Stimulated activated CD4-positive, alpha-beta T cell treated with anti-CD3 and anti-CD28 coated beads, Interleukin-4, amount 100 ng/mL, for 4 hours (primary cell): ENCODE measurements around the gene SEC14L1.

Experiments
- DNase-seq, 2 experiments: peaks; one replicate each; pipeline ENCODE4 v3.0.0-alpha.2; 2020

The SEC14L1 gene

DNA sequence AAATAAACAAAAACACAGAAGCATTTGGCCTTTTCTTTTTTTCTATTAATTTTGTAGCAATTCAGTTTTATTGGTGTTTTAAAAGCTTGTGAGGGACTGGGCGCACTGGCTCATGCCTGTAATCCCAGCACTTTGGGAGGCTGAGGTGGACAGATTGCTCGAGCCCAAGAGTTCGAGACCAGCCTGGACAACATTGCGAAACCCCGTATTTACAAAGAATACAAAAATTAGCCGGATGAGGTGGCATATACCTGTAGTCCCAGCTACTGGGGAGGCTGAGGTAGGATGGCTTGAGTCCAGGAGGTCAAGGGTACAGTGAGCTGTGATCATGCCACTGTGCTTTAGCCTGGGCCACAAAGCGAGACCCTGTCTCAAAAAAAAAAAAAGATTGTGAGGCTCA lies 53.4 kb downstream of the SEC14L1 start:
- no peak for DNase-seq

DNA sequence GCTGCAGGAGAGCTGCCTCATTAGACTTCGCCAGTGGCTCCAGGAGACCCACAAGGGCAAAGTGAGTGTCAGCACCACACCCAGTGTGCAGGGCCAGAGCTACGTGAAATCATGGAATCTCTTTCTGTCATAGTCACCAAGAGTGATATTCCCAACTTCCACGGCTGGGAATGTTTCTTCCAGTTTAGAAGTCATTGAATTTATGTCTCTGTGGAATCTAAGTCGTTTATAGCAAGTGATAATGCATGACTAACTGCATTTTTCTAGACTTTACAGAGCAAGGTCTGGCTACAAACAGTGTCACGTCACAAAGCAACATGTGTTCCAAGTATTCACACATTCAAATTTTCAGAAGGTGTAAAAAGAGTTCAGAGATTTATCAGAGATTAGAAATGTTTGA lies 55.5 kb downstream of the SEC14L1 start:
- no peak for DNase-seq

DNA sequence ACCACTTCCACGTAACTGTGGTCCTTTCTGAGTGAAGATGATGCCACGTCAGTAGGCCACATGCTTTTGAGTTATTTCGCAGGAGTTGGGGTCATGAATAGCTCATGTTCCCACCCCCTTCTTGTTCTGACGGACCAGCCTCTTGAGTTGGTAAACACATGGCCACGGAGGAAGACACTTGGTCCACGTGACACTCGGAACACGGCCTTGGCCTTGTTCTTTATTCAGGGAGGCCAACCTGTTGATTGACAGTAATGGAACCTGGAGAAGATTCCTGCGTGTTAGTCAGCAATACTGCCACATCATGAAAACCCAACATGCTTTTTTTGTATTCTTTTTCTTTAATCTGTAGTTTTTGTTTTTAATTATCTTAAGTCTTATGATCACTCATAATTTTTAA lies 56.3 kb downstream of the SEC14L1 start:
- no peak for DNase-seq

DNA sequence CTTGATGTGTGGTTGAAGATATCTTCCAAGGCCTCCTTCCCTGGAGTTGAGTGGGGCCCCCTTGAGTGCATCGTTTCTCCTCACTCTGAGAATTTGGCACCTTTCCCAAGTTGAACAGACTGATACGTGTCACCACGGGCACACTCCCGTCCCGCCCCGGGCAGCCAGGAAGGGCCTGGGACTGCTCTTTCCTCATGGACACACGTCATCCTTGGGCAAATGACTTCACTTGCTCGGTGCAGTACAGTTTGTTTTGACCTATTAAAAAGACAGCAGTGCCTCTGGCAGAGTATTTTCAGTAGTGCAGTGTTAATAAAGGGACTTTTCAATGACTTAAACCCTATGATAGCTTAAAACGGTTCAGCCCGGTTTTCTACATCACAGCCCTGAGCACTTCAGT lies 59.9 kb downstream of the SEC14L1 start:
- no peak for DNase-seq

DNA sequence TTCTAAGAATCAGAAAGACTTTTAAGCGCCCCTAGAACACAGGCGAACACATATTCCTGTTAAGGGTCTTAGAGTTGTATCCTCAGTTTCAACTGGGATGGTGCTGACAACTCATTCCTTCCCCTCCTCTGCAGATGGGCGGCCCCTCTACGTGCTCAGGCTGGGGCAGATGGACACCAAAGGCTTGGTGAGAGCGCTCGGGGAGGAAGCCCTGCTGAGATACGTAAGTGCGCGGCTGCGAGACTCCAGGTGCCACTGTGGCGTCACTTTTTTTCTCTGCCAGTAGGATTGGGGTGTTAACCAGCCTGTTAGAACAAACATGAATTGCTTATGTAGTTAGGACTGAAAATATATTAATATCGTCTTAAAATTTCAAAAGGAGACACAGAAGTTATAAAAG lies 62.7 kb downstream of the SEC14L1 start:
- DNase-seq, result no peak

DNA sequence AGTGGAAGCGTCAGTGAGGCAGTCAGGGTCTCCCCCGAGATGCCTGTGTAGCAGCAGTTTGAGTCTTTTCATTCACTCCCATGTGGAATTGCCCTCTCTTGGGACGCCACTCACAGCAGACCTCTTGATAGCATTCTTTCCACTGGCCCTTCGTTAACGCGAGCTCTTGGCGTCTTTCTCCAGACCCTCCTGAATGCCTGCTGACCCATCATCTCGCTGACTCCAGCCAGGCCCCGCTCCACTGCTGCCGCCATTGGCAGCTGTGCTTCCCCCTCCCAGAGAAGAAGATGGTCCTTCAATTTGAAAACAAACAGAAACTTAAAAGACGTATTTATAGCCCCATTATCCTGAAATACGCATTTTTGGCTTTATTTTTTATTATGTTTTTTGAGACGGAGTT lies 63.1 kb downstream of the SEC14L1 start:
- DNase-seq, result no peak

DNA sequence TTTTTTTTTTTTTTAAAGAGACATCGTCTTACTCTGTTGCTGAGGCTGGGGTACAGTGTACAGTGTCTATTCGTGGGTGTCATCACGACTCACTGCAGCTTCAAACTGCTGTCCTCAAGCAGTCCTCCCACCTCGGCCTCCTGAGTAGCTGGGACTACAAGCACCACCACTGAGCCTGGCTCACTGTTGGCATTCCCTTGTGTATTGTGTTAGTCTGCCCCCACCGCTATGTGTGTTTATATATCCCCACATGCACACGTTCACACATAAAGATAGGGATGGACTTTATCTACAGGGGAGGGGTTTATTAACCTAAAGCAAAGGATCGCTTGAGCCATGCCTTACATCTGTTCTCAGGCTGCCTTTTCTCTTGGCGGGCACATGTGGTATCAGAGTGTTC lies 63.8 kb downstream of the SEC14L1 start:
- DNase-seq, result no peak

DNA sequence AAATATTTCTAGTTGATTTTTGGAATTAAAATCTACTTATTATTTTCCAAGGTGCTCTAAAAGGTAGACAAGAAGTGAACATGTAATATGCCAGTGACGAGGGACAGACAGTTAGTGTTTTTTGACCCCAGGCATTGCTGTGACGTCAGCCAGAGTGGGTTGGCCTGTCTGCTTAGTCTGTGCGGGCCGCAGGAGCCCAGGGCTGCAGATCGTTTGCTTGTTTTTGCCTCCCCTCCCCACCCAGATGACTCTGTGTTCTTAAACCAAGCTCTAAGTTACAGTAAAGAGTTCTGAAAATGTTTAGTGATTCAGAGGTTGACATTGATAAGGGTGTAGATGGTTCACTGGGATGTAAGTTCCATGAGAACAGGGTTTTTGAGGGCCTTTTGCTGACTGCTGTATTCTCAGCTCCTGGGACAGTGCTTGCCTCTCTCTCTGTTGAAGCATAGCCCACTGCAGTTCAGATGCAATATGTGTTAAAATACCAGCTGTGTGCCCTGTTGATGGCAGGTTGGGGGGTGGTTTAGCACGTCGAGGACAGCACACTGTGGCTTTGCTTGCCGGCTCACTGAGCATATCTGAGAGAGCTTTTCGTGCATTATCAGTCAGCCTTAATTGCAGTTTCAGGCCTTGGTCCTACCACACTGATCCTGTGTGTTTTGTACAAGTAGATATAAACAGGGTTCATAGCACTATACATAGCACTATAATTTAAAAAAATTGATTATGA lies 64.8 kb downstream of the SEC14L1 start:
- no peak for DNase-seq

DNA sequence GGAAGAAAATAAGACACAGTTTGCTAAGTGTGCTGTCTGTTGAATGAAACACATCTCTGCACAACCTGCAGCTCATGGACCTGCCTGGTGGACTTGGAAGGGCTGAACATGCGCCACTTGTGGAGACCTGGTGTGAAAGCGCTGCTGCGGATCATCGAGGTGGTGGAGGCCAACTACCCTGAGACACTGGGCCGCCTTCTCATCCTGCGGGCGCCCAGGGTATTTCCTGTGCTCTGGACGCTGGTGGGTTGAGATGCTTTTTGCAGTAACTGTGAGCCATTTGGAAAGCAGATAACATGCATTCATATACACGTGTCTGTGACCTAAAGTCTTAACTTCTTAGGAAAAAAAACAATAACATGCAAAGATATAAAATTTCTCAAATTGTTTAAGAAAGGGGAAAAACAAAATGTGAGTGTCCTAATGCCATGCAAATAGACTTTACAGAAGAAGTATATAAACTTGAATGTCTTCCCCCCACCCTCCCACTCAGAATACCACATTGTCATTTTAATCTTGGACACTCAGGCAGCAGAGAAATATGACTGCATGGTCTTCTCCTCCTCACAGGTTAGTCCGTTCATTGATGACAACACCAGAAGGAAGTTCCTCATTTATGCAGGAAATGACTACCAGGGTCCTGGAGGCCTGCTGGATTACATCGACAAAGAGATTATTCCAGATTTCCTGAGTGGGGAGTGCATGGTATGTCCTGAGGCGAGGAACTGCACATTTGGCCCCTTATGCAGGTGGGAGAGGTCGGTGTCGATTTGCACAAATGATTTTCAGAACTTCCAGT lies 65.6 kb downstream of the SEC14L1 start:
- DNase-seq, result no peak

DNA sequence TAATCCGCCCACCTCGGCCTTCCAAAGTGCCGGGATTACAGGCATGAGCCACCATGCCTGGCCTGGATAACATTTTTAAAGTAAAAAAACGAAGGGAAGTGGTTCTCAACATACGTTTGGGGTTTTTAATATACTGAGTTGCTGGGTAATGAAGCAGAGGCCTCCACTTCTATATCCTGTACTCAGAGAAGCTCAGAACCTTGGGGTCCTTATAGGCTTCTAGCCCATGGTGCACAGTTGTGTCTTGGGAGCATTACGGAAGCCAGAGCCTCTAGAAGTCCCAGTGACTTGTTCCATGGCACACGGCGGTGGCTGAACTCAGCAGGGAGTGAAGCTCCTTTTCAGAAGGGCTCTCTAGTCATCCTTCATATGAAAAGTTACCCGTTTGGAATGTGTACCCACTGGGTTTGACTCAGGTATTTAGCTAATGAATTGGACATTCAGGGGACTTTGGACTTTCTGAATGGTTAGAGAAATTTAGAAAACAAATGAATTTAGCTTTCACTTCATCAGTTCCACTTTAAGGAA lies 67.0 kb downstream of the SEC14L1 start:
- no peak for DNase-seq

DNA sequence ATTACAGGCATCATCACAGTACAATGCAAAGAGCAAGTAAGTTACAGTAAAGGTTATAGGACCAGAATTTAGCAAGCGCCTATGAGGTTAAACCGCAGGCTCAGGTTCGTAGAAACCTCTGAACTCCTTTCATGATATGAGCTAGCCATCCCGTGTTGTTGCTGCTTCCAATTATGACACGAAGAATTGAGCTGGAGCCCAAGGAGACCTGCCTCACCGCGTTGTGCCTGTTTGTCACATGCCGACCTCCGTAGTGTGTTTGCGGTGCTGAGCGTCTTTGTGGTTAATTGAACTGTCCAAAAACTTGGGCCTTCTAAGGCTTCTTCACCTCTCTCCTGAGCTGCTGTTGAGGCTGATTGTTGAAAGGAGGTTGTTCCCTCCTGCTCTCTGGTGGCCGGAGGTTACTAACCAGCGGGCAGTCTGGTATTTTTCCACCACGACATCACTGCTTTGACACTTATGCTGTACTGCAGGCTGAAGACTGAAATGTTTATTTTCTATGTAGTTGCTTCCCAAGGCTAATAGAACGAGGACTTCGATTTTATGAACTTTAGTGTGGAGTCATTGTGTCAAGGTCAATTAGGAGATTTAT lies 67.5 kb downstream of the SEC14L1 start:
- DNase-seq, result no peak

DNA sequence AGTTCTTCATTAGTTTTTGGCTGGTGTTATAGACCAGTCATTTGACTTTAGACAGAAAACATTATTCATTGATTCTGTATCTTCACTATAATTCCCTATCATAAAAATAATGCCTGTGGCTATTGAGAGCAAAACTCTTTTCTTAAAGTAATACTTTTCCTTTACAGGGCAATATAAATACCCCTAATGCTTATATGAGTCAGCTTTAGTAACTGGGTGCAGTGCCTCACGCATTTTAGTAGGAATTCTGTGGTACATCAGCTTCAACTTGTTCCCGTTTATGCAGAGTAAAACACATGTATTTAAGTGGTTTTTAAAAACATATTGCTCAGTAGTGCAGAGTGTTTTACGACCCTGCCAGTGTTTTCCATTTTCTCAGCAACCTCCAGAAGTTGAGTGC lies 68.1 kb downstream of the SEC14L1 start:
- no peak for DNase-seq

DNA sequence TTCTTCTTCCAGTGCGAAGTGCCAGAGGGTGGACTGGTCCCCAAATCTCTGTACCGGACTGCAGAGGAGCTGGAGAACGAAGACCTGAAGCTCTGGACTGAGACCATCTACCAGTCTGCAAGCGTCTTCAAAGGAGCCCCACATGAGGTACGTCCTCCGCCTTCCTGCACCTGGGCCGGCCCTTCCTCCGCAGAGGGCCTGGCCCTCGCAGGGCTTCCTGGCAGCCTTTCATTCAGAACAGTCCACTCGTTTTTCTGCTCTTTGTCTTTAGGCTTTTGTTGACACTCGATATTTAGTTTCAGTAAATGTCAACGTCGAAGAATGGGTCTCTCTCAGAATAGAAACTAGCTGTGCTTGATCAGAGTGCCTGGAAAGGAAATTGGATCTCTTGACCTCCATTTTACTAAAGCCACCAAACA lies 68.6 kb downstream of the SEC14L1 start:
- DNase-seq, result no peak

DNA sequence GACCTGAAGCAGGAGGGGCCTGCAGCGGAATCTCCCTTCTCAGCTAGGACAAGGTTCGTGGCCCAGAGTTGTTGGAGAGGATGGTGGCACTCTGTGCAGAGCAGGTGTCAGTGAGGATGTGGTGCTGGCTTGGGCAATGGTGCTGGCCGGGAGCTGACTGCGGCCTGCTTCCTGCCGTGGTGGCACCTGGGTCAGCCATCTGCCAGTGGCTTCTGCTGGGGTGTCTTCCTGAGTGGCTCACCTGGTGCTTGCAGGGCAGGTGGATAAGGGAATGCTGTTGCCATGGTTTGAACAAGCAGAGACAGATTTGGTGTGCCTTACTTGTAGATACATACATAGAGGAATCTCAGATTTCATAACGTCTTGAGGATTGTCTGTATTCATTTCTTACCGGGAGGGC lies 69.6 kb downstream of the SEC14L1 start:
- DNase-seq, result no peak

DNA sequence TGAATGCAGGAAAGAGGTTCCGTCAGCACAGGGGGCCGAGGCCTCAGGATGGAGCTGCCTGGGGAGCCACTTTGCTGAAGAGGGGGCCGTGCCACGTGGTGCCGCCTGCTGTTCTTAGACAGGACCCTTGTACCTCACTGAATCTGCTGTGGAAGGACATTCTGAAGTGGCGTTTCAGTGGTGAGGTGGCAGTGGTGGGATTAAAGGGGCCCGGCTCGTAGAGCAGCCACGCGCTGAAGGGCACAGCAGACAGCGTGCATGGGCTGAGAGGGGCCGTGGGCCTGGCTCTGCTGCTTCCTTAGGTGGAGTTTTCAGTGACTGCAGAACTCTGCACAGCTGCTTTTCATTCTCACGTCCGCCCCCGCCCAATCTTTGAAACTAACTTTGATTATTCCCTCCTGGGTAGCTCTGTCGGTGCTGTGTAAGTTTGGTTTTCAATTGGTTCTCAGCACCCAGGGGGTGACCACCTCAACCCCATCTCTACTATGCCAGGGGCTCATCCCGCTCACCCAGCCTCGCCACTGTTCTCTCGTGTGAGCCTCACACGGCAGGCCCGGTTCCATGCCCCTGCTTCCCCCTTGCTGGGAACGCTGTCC lies 70.3 kb downstream of the SEC14L1 start:
- DNase-seq, result no peak

DNA sequence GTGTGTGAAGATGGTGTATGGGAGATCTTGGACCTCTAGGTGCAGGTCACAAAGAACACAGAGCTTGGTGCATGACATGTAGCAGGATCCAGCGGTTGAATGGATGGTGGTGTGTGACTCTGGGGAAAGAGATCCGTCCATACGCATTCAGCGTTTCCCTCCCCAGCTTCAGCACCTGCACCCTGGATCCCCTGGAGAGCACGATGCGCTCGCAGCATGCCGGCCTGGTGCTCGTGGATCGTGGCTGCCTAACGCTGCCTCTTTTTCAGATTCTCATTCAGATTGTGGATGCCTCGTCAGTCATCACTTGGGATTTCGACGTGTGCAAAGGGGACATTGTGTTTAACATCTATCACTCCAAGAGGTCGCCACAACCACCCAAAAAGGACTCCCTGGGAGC lies 70.9 kb downstream of the SEC14L1 start:
- DNase-seq, result no peak

DNA sequence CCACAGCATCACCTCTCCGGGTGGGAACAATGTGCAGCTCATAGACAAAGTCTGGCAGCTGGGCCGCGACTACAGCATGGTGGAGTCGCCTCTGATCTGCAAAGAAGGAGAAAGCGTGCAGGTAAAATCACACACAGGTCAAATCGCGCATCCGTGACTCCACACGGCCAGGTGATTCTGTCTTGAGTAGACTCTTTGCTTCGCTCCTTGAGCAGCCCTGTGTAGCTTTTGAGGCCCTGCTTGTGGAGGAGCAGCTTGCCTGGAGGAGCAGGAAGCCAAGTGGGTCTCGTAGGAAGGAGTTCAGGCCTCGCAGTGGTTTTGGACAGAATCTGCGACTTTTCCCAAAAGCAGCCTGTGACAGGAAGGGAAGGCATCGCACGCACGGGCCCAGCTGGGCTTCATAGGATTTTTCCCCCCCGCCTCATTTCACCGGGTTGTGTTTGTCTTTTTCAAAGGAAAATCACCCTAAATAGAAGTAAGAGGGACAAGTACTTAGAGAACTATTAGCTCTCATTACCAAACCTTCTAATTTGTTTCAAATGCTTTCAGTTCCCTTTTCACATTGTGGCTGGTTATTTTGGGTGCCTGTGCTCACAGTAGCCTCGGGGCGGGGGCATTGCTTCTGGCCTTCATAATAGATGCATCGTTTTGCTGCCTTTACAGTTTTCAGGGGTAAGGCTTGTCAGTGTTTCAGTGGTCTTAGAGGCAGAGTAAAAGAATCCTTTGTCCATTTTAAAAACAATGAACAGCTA lies 71.5 kb downstream of the SEC14L1 start:
- no peak for DNase-seq

DNA sequence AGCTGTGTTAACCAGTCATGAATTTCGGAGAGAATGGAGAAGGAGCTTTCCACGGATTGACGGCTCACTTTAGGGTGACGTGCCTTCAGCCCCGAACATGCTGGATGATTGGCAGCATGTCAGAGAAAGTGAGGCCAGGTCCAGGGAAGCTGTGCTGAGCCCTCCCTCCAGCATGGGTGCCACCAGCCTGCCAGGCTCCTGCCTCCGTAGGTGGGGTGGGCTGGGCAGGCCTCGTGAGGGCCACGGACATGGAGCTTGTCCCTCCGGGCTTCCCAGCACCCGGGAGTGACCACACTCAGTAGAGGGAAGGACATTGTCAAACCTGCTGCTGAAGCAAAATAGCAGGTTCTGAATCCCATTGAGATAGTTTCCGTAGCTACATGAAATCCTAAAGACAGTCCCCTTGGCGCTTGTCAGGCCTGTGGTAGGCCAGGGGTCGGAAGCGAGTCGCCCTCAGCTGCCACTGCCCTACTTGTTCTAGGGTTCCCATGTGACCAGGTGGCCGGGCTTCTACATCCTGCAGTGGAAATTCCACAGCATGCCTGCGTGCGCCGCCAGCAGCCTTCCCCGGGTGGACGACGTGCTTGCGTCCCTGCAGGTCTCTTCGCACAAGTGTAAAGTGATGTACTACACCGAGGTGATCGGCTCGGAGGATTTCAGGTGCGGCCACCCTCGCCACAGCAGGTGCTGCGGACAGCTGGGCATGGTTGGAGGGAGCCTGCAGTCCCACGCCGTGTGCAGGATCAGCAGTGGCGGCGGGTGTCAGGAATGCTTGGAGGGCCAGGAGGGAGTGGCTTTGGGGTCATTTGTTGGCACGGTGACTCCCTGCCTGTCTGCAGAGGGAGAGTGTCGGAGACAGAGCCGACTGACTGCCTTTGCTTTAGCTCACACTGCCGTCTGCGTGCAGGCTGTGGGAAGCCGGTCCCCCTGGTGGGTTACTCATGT lies 72.3 kb downstream of the SEC14L1 start:
- no peak for DNase-seq

DNA sequence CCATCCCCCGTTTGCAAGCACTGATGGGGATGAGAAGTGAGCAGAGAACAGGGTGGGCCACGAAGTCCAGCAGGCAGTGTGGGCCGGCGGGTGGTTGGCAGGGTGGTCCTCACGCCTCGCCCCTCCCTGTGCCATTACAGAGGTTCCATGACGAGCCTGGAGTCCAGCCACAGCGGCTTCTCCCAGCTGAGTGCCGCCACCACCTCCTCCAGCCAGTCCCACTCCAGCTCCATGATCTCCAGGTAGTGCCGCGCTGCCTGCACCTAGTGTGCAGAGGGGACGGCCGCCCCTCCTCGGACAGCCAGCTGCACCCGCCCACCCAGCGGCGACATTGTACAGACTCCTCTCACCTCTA lies 73.0 kb downstream of the SEC14L1 start:
- no peak for DNase-seq

DNA sequence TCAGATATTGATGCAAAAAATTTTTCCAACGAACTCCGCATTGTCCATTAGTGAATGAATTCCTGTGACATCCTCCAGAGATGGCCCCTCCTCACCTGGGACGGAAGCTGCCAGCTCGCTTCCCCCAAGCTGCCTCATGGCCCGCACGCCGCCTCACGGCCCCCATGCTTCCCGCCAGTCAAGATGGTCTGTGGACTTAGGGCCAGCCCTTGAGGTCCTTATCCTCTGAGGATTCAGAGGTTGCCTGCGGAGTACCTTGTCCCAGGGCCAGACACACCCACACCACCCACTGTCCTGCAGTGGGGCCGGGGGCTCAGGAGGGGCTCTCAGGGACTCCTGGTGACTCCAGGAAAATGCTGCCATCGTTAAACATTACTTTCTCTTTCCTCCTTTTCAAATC lies 73.6 kb downstream of the SEC14L1 start:
- DNase-seq, result no peak

DNA sequence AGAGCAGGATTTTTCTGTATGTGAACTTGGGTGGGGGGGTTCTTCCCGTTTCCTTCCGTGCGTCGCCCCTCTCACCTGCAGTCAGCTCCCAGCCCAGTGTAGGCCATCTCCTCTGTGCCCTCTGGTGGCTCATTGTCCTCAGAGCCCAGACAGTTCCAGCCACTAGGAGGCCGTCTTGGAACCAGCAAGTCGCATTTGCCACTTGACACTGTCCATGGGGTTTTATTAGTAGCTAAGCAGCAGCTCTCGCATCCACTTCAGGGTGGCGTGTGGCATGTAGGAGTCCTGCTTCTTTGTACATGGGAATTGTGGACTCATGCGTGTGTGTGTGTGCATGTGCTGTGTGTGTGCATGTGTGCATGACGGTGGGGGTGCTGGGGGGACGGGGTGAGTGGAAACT lies 74.0 kb downstream of the SEC14L1 start:
- no peak for DNase-seq

DNA sequence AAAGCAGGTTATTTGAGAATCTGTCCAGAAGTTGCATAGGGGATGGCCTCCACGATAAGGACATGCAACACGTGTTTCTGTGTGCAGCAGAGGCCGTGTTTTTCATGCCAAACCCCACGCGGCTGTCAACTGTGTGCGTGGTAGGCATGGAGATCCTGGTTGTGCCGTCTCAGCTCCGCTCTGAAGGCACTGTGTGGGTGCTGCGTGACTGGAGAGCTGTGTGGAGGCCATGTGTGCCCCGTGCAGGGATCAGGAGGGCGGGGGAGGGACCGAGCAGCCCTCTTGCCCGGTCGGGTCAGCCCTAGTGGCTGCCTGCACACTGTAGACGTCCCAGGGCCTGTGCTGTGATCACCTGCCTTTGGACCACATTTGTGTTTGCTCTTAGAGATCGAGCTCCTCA lies 74.5 kb downstream of the SEC14L1 start:
- no peak for DNase-seq
